Endothelial cell of umbilical vein (primary cell): ENCODE data around the gene BTK. TPM values are rescaled to one million over a fixed set of nuclear protein-coding genes. Genes with fewer than 3 reads are reported as not detected.

ENCODE experiments used
- BruUV-seq: library from RNA; stranded (reverse); fragments of 400-500 nt; replicated peaks from 2 replicates; lab custom pipeline; 2021; lab: Mats Ljungman, UMichigan
- CTCF ChIA-PET: fragments of 300-600, 350-600 bp; sonication (Branson Sonifier 250); formaldehyde crosslinking; loops from one replicate; lab custom pipeline; 2021; ENCODE audit warnings: antibody characterized with exemption, inconsistent platforms; lab: Charles Lee
- POLR2A ChIA-PET: fragments of 300-600, 350-600 bp; sonication (Branson Sonifier 250); formaldehyde crosslinking; loops from one replicate; lab custom pipeline; 2021; ENCODE audit warnings: antibody characterized with exemption, inconsistent platforms; lab: Charles Lee
- DNase-seq: peaks from one replicate; pipeline ENCODE4 v3.0.0-alpha.2; 2011; ENCODE audit warnings: low read depth, low spot score
- FAIRE-seq: peaks from 2 replicates; lab custom pipeline; 2011; peaks lifted over from hg19 to GRCh38; lab: Jason Lieb, UNC
- H2AFZ ChIP-seq: 2 replicates; pipeline ENCODE4 v1.6.0; 2012; ENCODE audit warnings: low read depth, low read length, control low read depth, inconsistent platforms
- H3K27ac ChIP-seq: 2 replicates; pipeline ENCODE4 v1.5.1; 2011; ENCODE audit warnings: low read depth, mild to moderate bottlenecking, control low read depth, low read length, moderate library complexity; ENCODE audit not compliant: insufficient read depth
- H3K27me3 ChIP-seq, 2 experiments: 2 replicates each; pipeline versions ENCODE4 v1.6.0 to v1.6.1; 2011; ENCODE audit warnings: low read length in 2 of 2, mixed read lengths in 1 of 2; ENCODE audit not compliant: control insufficient read depth in 2 of 2, insufficient read depth in 2 of 2
- H3K36me3 ChIP-seq, 2 experiments: 2 replicates in 1 of 2; 3 replicates in 1 of 2; pipeline ENCODE4 v1.5.1; 2011; ENCODE audit warnings: low read length in 2 of 2, mild to moderate bottlenecking in 1 of 2, moderate library complexity in 1 of 2; ENCODE audit not compliant: control insufficient read depth in 2 of 2, insufficient read depth in 2 of 2; ENCODE audit errors: extremely low read depth in 1 of 2
- H3K4me1 ChIP-seq: 3 replicates; pipeline ENCODE4 v1.5.1; 2011; ENCODE audit warnings: mild to moderate bottlenecking, low read length; ENCODE audit not compliant: control insufficient read depth, insufficient read depth; ENCODE audit errors: extremely low read depth
- H3K4me2 ChIP-seq: 2 replicates; pipeline ENCODE4 v1.6.1; 2011; ENCODE audit warnings: low read length, control low read depth, mixed read lengths; ENCODE audit not compliant: insufficient read depth
- H3K4me3 ChIP-seq, 3 experiments: fragments of 200-600 bp in 1 of 3; sonication (generic), shearing (Covaris generic) in 1 of 3; replicated peaks in 1 of 3; 2 replicates each; pipeline ENCODE4 v1.5.1; 2011 to 2016; ENCODE audit warnings: control low read depth in 3 of 3, low read length in 3 of 3, mild to moderate bottlenecking in 2 of 3, inconsistent platforms in 1 of 3, low read depth in 1 of 3, moderate library complexity in 1 of 3; ENCODE audit not compliant: insufficient read depth in 1 of 3
- H3K79me2 ChIP-seq: 2 replicates; pipeline ENCODE4 v1.6.0; 2012; ENCODE audit warnings: low read length, inconsistent platforms; ENCODE audit not compliant: control insufficient read depth, insufficient read depth
- H3K9ac ChIP-seq: replicated peaks from 2 replicates; pipeline ENCODE3; 2011; ENCODE audit warnings: low read length, control low read depth; ENCODE audit not compliant: insufficient read depth; ENCODE audit errors: extremely low read depth
- H3K9me1 ChIP-seq: replicated peaks from 3 replicates; pipeline ENCODE4 v1.6.0; 2011; ENCODE audit warnings: mild to moderate bottlenecking, low read length; ENCODE audit not compliant: control insufficient read depth, insufficient read depth; ENCODE audit errors: extremely low read depth
- H3K9me3 ChIP-seq: replicated peaks from 2 replicates; pipeline ENCODE4 v1.5.1; 2012; ENCODE audit warnings: low read length, inconsistent platforms; ENCODE audit not compliant: control insufficient read depth, insufficient read depth
- H4K20me1 ChIP-seq: replicated peaks from 2 replicates; pipeline ENCODE3; 2011; ENCODE audit warnings: mild to moderate bottlenecking, low read length; ENCODE audit not compliant: control insufficient read depth, insufficient read depth; ENCODE audit errors: extremely low read depth
- CTCF ChIP-seq, 2 donors: IDR thresholded peaks; 1 replicate in 1 of 2; 2 replicates in 1 of 2; pipeline ENCODE4 v1.5.1; 2011; ENCODE audit warnings: low read length in 2 of 2, mild to moderate bottlenecking in 2 of 2, moderate library complexity in 2 of 2, control low read depth in 1 of 2, inconsistent platforms in 1 of 2, low read depth in 1 of 2; ENCODE audit not compliant: insufficient read depth in 1 of 2; ENCODE audit errors: extremely low read depth in 1 of 2
- GATA2 ChIP-seq: IDR thresholded peaks from 2 replicates; pipeline ENCODE4 v1.7.0; 2011; ENCODE audit warnings: low read depth, mild to moderate bottlenecking, moderate library complexity, mixed read lengths, low read length; ENCODE audit not compliant: insufficient read length, insufficient read depth
- MAX ChIP-seq: IDR thresholded peaks from 2 replicates; pipeline ENCODE4 v1.6.1; 2011; ENCODE audit not compliant: insufficient read depth, insufficient read length
- MYC ChIP-seq: IDR thresholded peaks from one replicate; pipeline ENCODE4 v1.6.1; 2011; ENCODE audit warnings: mild to moderate bottlenecking, low read depth, low read length
- POLR2A ChIP-seq: IDR thresholded peaks from 2 replicates; pipeline ENCODE4 v1.6.1; 2012; ENCODE audit warnings: low read depth, mild to moderate bottlenecking, control low read depth, low read length
- POLR2AphosphoS5 ChIP-seq: IDR thresholded peaks from 2 replicates; pipeline ENCODE4 v1.6.1; 2012; ENCODE audit warnings: low read depth, mild to moderate bottlenecking, control low read depth, low read length, moderate library complexity; ENCODE audit not compliant: insufficient read depth
- dilution Hi-C: fragments of 300-500 bp; cut with MboI; formaldehyde crosslinking; loops from one replicate; pipeline ENCODE4 v1.15.0; 2019; ENCODE audit warnings: low sequenced_read_pairs; ENCODE audit not compliant: extremely low pct_ligation_motif_present
- intact Hi-C: fragments of 100-400 bp; cut with micrococcal nuclease; formaldehyde crosslinking; loops from one replicate; pipeline ENCODE4 v1.10.0; 2022
- polyA plus RNA-seq, 4 experiments: library from polyadenylated mRNA; depleted of rRNA in 3 of 4; stranded (reverse) in 3 of 4; unstranded in 1 of 4; fragments of >200 nt; gene quantifications; 2 replicates each; pipeline versions ENCODE4 v1.2.1 to v1.2.3, GENCODE V29; 2011 to 2012; ENCODE audit warnings: missing spikeins in 1 of 4
- total RNA-seq: library from RNA; stranded (reverse); gene quantifications from 2 replicates; pipeline ENCODE4 v1.2.3, GENCODE V29; 2021

Gene BTK
- total and polyA plus RNA-seq, 2 donors (not counting 3 experiments of a cell fraction or from before 2014, with no cell fraction given): 0.11 to 0.13 TPM

DNA sequence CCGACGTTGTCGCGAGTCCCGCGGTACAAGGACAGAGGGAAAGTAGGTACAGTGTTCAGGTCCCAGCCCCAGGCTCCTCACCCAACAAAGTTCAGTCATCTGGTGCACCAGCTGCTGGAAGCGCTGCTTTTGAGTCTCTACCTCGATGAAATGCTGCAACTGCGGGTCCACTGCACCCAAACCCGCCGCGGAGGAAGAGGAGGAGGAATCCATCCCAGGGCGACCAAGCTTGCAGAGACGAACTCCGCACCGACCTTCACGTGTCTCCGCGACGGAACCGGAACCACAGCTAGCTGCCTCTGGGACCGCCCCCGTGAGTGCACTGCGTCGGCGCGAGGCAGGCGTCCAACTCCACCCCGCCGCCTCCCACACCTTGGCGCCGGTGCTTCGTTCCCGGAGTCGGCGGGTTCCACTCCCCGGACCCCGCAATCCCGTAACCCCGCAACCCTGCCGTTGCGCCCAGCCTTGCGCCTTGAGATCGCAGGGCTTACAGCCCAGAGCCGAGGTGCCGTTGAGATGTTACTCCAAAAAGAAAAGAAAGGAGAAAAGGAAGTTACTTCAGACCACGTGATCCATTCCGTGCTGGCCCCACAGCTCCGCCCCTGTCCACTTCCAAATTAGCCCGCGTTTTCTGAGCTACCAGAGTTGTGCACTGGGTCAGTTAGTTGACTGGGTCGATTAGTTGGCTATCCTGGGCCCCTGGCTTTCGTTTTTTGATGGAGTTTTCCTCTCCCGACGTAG is 37.4 kb downstream of the BTK start, which contains the start of gene TIMM8A:
TSS of gene TIMM8A (minus strand) at position 291 of the 741 bp plus-strand sequence. CDS start at position 213, 78 bp downstream.
- Histone ChIP-seq H3K9me1 (no peaks in the 10 kb centered on the region), H3K27me3 (no peaks in the 10 kb centered on the region), H4K20me1 (no peaks in the 10 kb centered on the region), H3K4me3 (peak within 1 kb of the TSS; percentile 78 to 87 (median 85)), H3K4me1 (no peaks in the 10 kb centered on the region), H3K4me2 (peak within 1 kb of the TSS; percentile 85), H3K9me3 (no peaks in the 10 kb centered on the region), H2AFZ (peak within 1 kb of the TSS; percentile 77), H3K27ac (peak within 1 kb of the TSS; percentile 84), H3K36me3 (no peaks in the 10 kb centered on the region), H3K79me2 (peaks cover 31% of the 10 kb centered on the region), H3K9ac (peak within 1 kb of the TSS; percentile 89)
- DNase-seq (peak; percentile 74), FAIRE-seq (peak; percentile 95)
- ChIA-PET POLR2A (interaction anchor here (1.8 kb wide), 1 partner anchor 42 kb away, joined by 14 read pairs; the partner anchor contains the start of gene RPL36A), CTCF (interaction anchor here (0.6 to 1.5 kb wide), 2 partner anchors 9 to 42 kb away, joined by 4 to 6 read pairs; partner anchors contain the start of gene RPL36A)
- BruUV-seq: TSS peak; percentile 92
- dilution Hi-C loops (no loop called here), intact Hi-C loops (loop anchor here (2.0 to 5.0 kb wide), 2 partner anchors 42 to 526 kb away; partner anchors contain the start of genes CSTF2 and RPL36A)
- TF ChIP-seq CTCF (IDR thresholded peaks at IDR 0.05; ENCODE audit: extremely low read depth in 1 of 2, insufficient read depth in 1 of 2, low read depth in 1 of 2, low read length in 2 of 2) (no peak), POLR2AphosphoS5 (peak; percentile 80), POLR2A (peak; percentile 49), MAX (peak; percentile 55), MYC (peak; percentile 71), GATA2 (no peak)
